Measurements from ENCODE around the gene NXT1. TPM values are rescaled to one million over a fixed set of nuclear protein-coding genes. Genes with fewer than 3 reads are reported as not detected.

NXT1 gene
- total and polyA plus RNA-seq, 2 of the 4 experiments (the other 2 are of a cell fraction) = 23.6 to 25.5 TPM

- H4K91ac ChIP-seq (ENCODE audit: insufficient read depth, low read depth, low read length) = no peak overlapping the region
- in situ Hi-C loops (cut with MboI; ENCODE audit: low sequenced_read_pairs) (no loop called here), intact Hi-C loops (cut with micrococcal nuclease) (no loop called here), dilution Hi-C loops (cut with HindIII; ENCODE audit: low sequenced_read_pairs, unreplicated experiment) (no loop called here)
- BruUV-seq (replicated peaks) = no TSS peak
- no peak overlapping the region for H2BK20ac ChIP-seq (ENCODE audit: low read depth, low read length)
- H2AFZ ChIP-seq (replicated peaks; ENCODE audit: low read length, poor library complexity) = no peak overlapping the region
- H2BK5ac ChIP-seq (ENCODE audit: low read depth, low read length, poor library complexity, severe bottlenecking) = no peak overlapping the region
- peaks cover 32% of the 10 kb centered on the region for H3K36me3 ChIP-seq (ENCODE audit: control insufficient read depth, insufficient read depth, low read length)
- no peaks in the 10 kb centered on the region for H3K9me3 ChIP-seq (ENCODE audit: control insufficient read depth, insufficient read depth, low read length)
- H3K18ac ChIP-seq (ENCODE audit: low read depth, low read length) = no peak overlapping the region
- no peak overlapping the region for H2BK120ac ChIP-seq (ENCODE audit: low read depth, low read length)
- H4K20me1 ChIP-seq (ENCODE audit: insufficient read depth, low read length) = no peaks in the 10 kb centered on the region; the same call in 1 of the 2 replicates
- no peak overlapping the region for H3K9ac ChIP-seq (ENCODE audit: low read depth, low read length)
- H2BK15ac ChIP-seq (ENCODE audit: low read depth, low read length) = no peak overlapping the region
- no peak overlapping the region for H3K14ac ChIP-seq (replicated peaks; ENCODE audit: low read depth, low read length)
- ChIA-PET CTCF (interaction anchor here (1.0 kb wide), 1 partner anchor 16 kb away, joined by 3 read pairs; no protein-coding TSS in a partner anchor), POLR2A (ENCODE audit: unreplicated experiment) (no interaction called here)
- no peak overlapping the region for H4K5ac ChIP-seq (ENCODE audit: low read depth, low read length)
- H2AK5ac ChIP-seq (ENCODE audit: low read depth, low read length) = no peak overlapping the region
- TF ChIP-seq MXI1 (IDR thresholded peaks at IDR 0.05; ENCODE audit: borderline replicate concordance, low read depth, low read length) (no peak), CEBPB (IDR thresholded peaks at IDR 0.05; ENCODE audit: low read depth, low read length) (peak; percentile 55), SMC3 (IDR thresholded peaks at IDR 0.05; ENCODE audit: low read depth, low read length) (no peak), NFE2L2 (IDR thresholded peaks at IDR 0.05; ENCODE audit: low read depth, low read length) (no peak)
- peaks cover 5% of the 10 kb centered on the region; the same call in 1 of the 2 replicates for H3K4me1 ChIP-seq (ENCODE audit: control insufficient read depth, insufficient read depth, low read length)
- H3K4me3 ChIP-seq (ENCODE audit: insufficient read depth, low read depth, low read length) = no peak overlapping the region
- H3K4ac ChIP-seq (ENCODE audit: low read depth, low read length) = no peak overlapping the region
- peaks cover 18% of the 10 kb centered on the region for H3K9me1 ChIP-seq (ENCODE audit: insufficient read depth, low read length)
- no peak overlapping the region for H3K4me2 ChIP-seq (ENCODE audit: low read depth, low read length)
- H3K79me1 ChIP-seq (ENCODE audit: low read depth in 1 of 2, low read length in 2 of 2) = peaks cover 28 to 47% of the 10 kb centered on the region in 2 experiments
- H3K56ac ChIP-seq (ENCODE audit: extremely low read depth, insufficient read depth, low read length) = no peak overlapping the region
- WGBS, 2 experiments (ENCODE audit: extremely low coverage in 2 of 2, insufficient read length in 1 of 2) = 100% methylated on average over 3 of the region's 4 CpGs; no CpG with 5 or more reads in 1 of the 2 experiments
- H2AK9ac ChIP-seq (replicated peaks; ENCODE audit: low read depth, low read length, poor library complexity) = no peak overlapping the region
- DNase-seq = peak; percentile 37
- H3K27me3 ChIP-seq (ENCODE audit: control insufficient read depth, insufficient read depth, low read length) = no peaks in the 10 kb centered on the region
- H3K27ac ChIP-seq (ENCODE audit: insufficient read depth, low read length) = no peak overlapping the region
- ATAC-seq (ENCODE audit: low read depth) = no peak
- no peak overlapping the region for H4K8ac ChIP-seq (ENCODE audit: low read depth in 2 of 2, low read length in 2 of 2)
- no peak overlapping the region for H3K23ac ChIP-seq (ENCODE audit: low read depth, low read length)
Measured at GRCh38 chr20:23393996-23394775, 43.6 kb downstream of the NXT1 start.

All from IMR-90 (cell line).